Right lobe of liver (tissue), 6 donors: ENCODE measurements around the gene DRAXIN. TPM values are rescaled to one million over a fixed set of nuclear protein-coding genes. Genes with fewer than 3 reads are reported as not detected.
A peak's percentile ranks its signal among the peaks of the same experiment; 100 is the strongest.

Source experiments
- ATAC-seq, 4 donors: fragments of 200-7000 bp; cut with Tn5 transposase; one replicate each; pipeline ENCODE4 v1.9.1; 2020; ENCODE audit warnings: mild to moderate bottlenecking in 4 of 4, moderate library complexity in 4 of 4
- DNase-seq, 3 donors: peaks; one replicate each; pipeline ENCODE4 v3.0.0-alpha.2; 2020
- H3K27ac ChIP-seq, 3 donors: fragments of 200-600 bp; one replicate each; pipeline ENCODE4 v1.8.0; 2022
- H3K27me3 ChIP-seq, 2 donors: fragments of 200-600 bp; one replicate each; pipeline ENCODE4 v1.8.0; 2022
- H3K36me3 ChIP-seq, 4 donors: fragments of 200-600 bp; sonication (generic) in 1 of 4; one replicate each; pipeline versions ENCODE4 v1.5.1 to v1.8.0; 2017 to 2022; ENCODE audit warnings: control low read depth in 1 of 4
- H3K4me1 ChIP-seq, 4 donors: fragments of 200-600 bp; sonication (generic) in 1 of 4; one replicate each; pipeline versions ENCODE4 v1.5.1 to v1.8.0; 2017 to 2022; ENCODE audit warnings: control low read depth in 1 of 4
- H3K4me3 ChIP-seq, 3 donors: fragments of 200-600 bp; one replicate each; pipeline ENCODE4 v1.8.0; 2022
- H3K9me3 ChIP-seq, 4 donors: fragments of 200-600 bp; sonication (generic) in 1 of 4; one replicate each; pipeline versions ENCODE4 v1.5.1 to v1.8.0; 2017 to 2022; ENCODE audit warnings: control low read depth in 1 of 4
- CTCF ChIP-seq, 4 donors: fragments of 200-600 bp in 3 of 4; fragments of 450-650 bp in 1 of 4; IDR thresholded peaks; one replicate each; pipeline versions ENCODE4 v1.5.1 to v1.8.0; 2016 to 2022; ENCODE audit warnings: antibody characterized with exemption in 4 of 4, mild to moderate bottlenecking in 2 of 4
- POLR2A ChIP-seq: fragments of 450-650 bp; IDR thresholded peaks from one replicate; pipeline ENCODE4 v1.6.1; 2017; ENCODE audit warnings: antibody characterized with exemption, mild to moderate bottlenecking
- WGBS: methylation state at CpG from one replicate; pipeline ENCODE4 v1.1.6; 2018; ENCODE audit warnings: low coverage, low lambda C conversion rate; ENCODE audit not compliant: insufficient coverage; ENCODE audit errors: missing lambda C conversion rate; 5-methylcytosine and 5-hydroxymethylcytosine counted together
- intact Hi-C, 2 donors: fragments of 100-400 bp; cut with DNase I; formaldehyde crosslinking; loops; one replicate each; pipeline versions ENCODE4 v1.11.2 to v1.14.1; 2022
- total RNA-seq, 6 experiments: library from RNA; depleted of rRNA in 2 of 6; stranded (reverse); fragments of >200 nt in 2 of 6; fragmentation: NEBNext Ultra II Directional in 3 of 6; extraction: Animal tissue kit (Norgen Biotek cat#: 25700) in 3 of 6; gene quantifications; one replicate each; pipeline versions ENCODE4 v1.1.0 to v1.2.4, GENCODE V29; 2016 to 2023
- donor health status: DM: no; HTN: yes; CAD: no.
- donor health status: DM: no; HTN: no; CAD: no.
- donor health status: DM: no; HTN: no; CAD: no.
- donor health status: DM: no; HTN: yes; CAD: no.
- donor health status: DM: no; HTN: yes; CAD: no.

DRAXIN gene
- total RNA-seq, 6 experiments from 2014 or later, result not detected

GRCh38 chr1:11697188-11697892 is 5.8 kb downstream of the DRAXIN start:
- ATAC-seq (peak in 1 of 4 donors; percentile 22), DNase-seq (no peak)
- TF ChIP-seq POLR2A (no peak), CTCF (IDR thresholded peaks at IDR 0.05) (no peak)
- Histone ChIP-seq H3K27ac (no peak overlapping the region), H3K4me1 (no peaks in the 10 kb centered on the region), H3K4me3 (no peak overlapping the region), H3K36me3 (no peaks in the 10 kb centered on the region), H3K9me3 (no peaks in the 10 kb centered on the region), H3K27me3 (peaks cover 0 to 3% of the 10 kb centered on the region in 2 donors)
- WGBS, result no CpG with 5 or more reads among the region's 8 CpGs
- intact Hi-C loops, result no loop called here

- WGBS, result no CpG with 5 or more reads among the region's 5 CpGs
- ATAC-seq, result no peak
- no peak for DNase-seq
Measured at GRCh38 chr1:11697893-11698210, 6.3 kb downstream of the DRAXIN start.

GRCh38 chr1:11700601-11701467 is 9.3 kb downstream of the DRAXIN start:
- 51% methylated on average over 19 of the region's 34 CpGs for WGBS

More at GRCh38 chr1:11697893-11698210, 6.3 kb downstream of the DRAXIN start:
- Histone ChIP-seq H3K4me3 (no peak overlapping the region), H3K27me3 (no peaks in the 10 kb centered on the region), H3K9me3 (no peaks in the 10 kb centered on the region), H3K36me3 (no peaks in the 10 kb centered on the region), H3K4me1 (no peaks in the 10 kb centered on the region), H3K27ac (no peak overlapping the region)
- intact Hi-C loops, result no loop called here
- no peak for TF ChIP-seq POLR2A
- no peak for TF ChIP-seq CTCF (IDR thresholded peaks at IDR 0.05)

GRCh38 chr1:11701551-11701961 is 10.0 kb downstream of the DRAXIN start:
- H3K9me3 ChIP-seq, result no peaks in the 10 kb centered on the region
- no peaks in the 10 kb centered on the region for H3K4me1 ChIP-seq
- DNase-seq, result no peak
- H3K27me3 ChIP-seq, result no peaks in the 10 kb centered on the region
- intact Hi-C loops, result no loop called here
- ATAC-seq, result no peak
- WGBS, result 66% methylated on average over 2 of the region's 15 CpGs
- H3K27ac ChIP-seq, result no peak overlapping the region
- H3K4me3 ChIP-seq, result no peak overlapping the region
- TF ChIP-seq CTCF (IDR thresholded peaks at IDR 0.05) (no peak), POLR2A (no peak)
- no peaks in the 10 kb centered on the region for H3K36me3 ChIP-seq

More at GRCh38 chr1:11700601-11701467, 9.3 kb downstream of the DRAXIN start:
- Histone ChIP-seq H3K4me3 (no peak overlapping the region), H3K36me3 (no peaks in the 10 kb centered on the region), H3K27me3 (no peaks in the 10 kb centered on the region), H3K27ac (no peak overlapping the region), H3K4me1 (no peaks in the 10 kb centered on the region), H3K9me3 (no peaks in the 10 kb centered on the region)
- intact Hi-C loops, result no loop called here
- TF ChIP-seq CTCF (IDR thresholded peaks at IDR 0.05), result no peak
- TF ChIP-seq POLR2A, result no peak
- DNase-seq, result no peak
- ATAC-seq, result no peak
